ENCODE data around the gene EGFLAM.

The EGFLAM gene

DNA sequence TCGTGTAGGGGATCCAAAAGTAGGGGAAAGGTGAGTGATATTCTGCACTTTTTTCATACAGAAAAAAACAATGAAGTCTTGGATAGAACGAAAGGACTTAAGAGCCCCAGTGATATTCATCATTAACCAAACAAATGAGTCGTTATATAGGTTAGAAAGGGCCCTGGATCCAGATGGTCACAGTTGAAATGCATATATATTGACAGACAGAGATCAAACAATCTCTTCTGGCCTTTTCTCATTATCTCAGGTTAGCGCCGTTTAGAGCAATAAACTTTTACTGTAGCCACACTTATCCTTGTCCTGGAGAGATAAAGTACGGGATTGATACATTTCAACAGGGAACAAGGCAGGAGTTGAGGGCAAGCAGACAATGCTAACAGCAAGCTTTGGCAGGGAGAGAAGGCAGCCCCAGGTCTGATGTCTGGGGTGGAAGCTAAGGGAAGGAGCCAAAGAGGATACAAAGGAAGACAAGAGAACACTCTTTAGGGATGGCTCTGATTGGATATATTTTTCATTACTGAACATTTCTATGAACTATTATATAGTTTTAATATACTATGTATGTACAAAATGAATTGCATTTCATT, 221.1 kb downstream of the EGFLAM start:
- no peaks in the 10 kb centered on the region for H3K79me1 ChIP-seq (ENCODE audit: low read depth, low read length)
- no peak overlapping the region for H2BK5ac ChIP-seq (ENCODE audit: low read length)
- no CpG with 5 or more reads among the region's 6 CpGs for WGBS, 2 donors (ENCODE audit: extremely low coverage in 2 of 2, insufficient read length in 2 of 2, insufficient replicate concordance in 1 of 2)
- peaks cover 0 to 85% of the 10 kb centered on the region in 2 donors for H3K36me3 ChIP-seq (replicated peaks in 1 of 2; ENCODE audit: control insufficient read depth in 2 of 2, insufficient read depth in 2 of 2, low read length in 2 of 2)
- no peak overlapping the region for H3K18ac ChIP-seq (ENCODE audit: low read length)
- no peak overlapping the region for H4K8ac ChIP-seq (ENCODE audit: low read depth, low read length)
- no peak overlapping the region for H2BK15ac ChIP-seq (ENCODE audit: low read length)
- H3K9me3 ChIP-seq (replicated peaks in 1 of 2; ENCODE audit: control insufficient read depth in 2 of 2, insufficient read depth in 1 of 2, low read depth in 1 of 2, low read length in 2 of 2): no peaks in the 10 kb centered on the region
- no peak overlapping the region for H2AK5ac ChIP-seq (ENCODE audit: low read depth, low read length)
- no peak overlapping the region for H3K9ac ChIP-seq (ENCODE audit: low read depth, low read length, poor library complexity)
- no peak overlapping the region for H3K4me3 ChIP-seq (ENCODE audit: low read length in 2 of 2)
- H2BK120ac ChIP-seq (ENCODE audit: low read depth, low read length): no peak overlapping the region
- no peak overlapping the region for H3K23ac ChIP-seq (ENCODE audit: low read depth, low read length, poor library complexity)
- no peak overlapping the region for H4K91ac ChIP-seq (ENCODE audit: low read depth, low read length, poor library complexity)
- H3K4me2 ChIP-seq (ENCODE audit: insufficient read depth, low read length, poor library complexity, severe bottlenecking): no peak overlapping the region
- H2BK12ac ChIP-seq (ENCODE audit: low read length): no peak overlapping the region
- no peak overlapping the region for H3K4ac ChIP-seq (ENCODE audit: low read length)
- H3K4me1 ChIP-seq (ENCODE audit: control insufficient read depth in 2 of 2, insufficient read depth in 1 of 2, low read depth in 1 of 2, low read length in 2 of 2): peaks cover 0 to 2% of the 10 kb centered on the region in 2 donors
- H2AFZ ChIP-seq (ENCODE audit: low read length): no peak overlapping the region
- H3K14ac ChIP-seq (ENCODE audit: low read length): no peak overlapping the region
- no peak for DNase-seq (ENCODE audit: low spot score)
- H3K27ac ChIP-seq (replicated peaks; ENCODE audit: low read length): no peak overlapping the region
- no peaks in the 10 kb centered on the region for H3K27me3 ChIP-seq (ENCODE audit: control insufficient read depth in 3 of 3, insufficient read depth in 3 of 3, low read depth in 1 of 3, low read length in 3 of 3)

GRCh38 chr5:38483805-38484398, 225.5 kb downstream of the EGFLAM start:
- H2AK5ac ChIP-seq (ENCODE audit: low read depth, low read length): no peak overlapping the region
- no peak overlapping the region for H2BK120ac ChIP-seq (ENCODE audit: low read depth, low read length)
- H3K9ac ChIP-seq (ENCODE audit: low read depth, low read length, poor library complexity): no peak overlapping the region
- H3K9me3 ChIP-seq (replicated peaks in 1 of 2; ENCODE audit: control insufficient read depth in 2 of 2, insufficient read depth in 1 of 2, low read depth in 1 of 2, low read length in 2 of 2): no peaks in the 10 kb centered on the region
- no peaks in the 10 kb centered on the region for H3K4me1 ChIP-seq (ENCODE audit: control insufficient read depth in 2 of 2, insufficient read depth in 1 of 2, low read depth in 1 of 2, low read length in 2 of 2)
- WGBS, 2 donors (ENCODE audit: extremely low coverage in 2 of 2, insufficient read length in 2 of 2, insufficient replicate concordance in 1 of 2): no CpG with 5 or more reads among the region's 10 CpGs
- no peak overlapping the region for H4K91ac ChIP-seq (ENCODE audit: low read depth, low read length, poor library complexity)
- peaks cover 0 to 99% of the 10 kb centered on the region in 2 donors for H3K36me3 ChIP-seq (replicated peaks in 1 of 2; ENCODE audit: control insufficient read depth in 2 of 2, insufficient read depth in 2 of 2, low read length in 2 of 2)
- H2BK5ac ChIP-seq (ENCODE audit: low read length): no peak overlapping the region
- H3K23ac ChIP-seq (ENCODE audit: low read depth, low read length, poor library complexity): no peak overlapping the region
- no peak overlapping the region for H3K14ac ChIP-seq (ENCODE audit: low read length)
- H2BK12ac ChIP-seq (ENCODE audit: low read length): no peak overlapping the region
- no peak overlapping the region for H2AFZ ChIP-seq (ENCODE audit: low read length)
- no peak overlapping the region for H3K4ac ChIP-seq (ENCODE audit: low read length)
- no peak overlapping the region for H3K4me3 ChIP-seq (ENCODE audit: low read length in 2 of 2)
- DNase-seq (ENCODE audit: low spot score): no peak
- H3K27me3 ChIP-seq (ENCODE audit: control insufficient read depth in 3 of 3, insufficient read depth in 3 of 3, low read depth in 1 of 3, low read length in 3 of 3): no peaks in the 10 kb centered on the region
- H2BK15ac ChIP-seq (ENCODE audit: low read length): no peak overlapping the region
- no peaks in the 10 kb centered on the region for H3K79me1 ChIP-seq (ENCODE audit: low read depth, low read length)
- H3K27ac ChIP-seq (replicated peaks; ENCODE audit: low read length): no peak overlapping the region
- no peak overlapping the region for H3K4me2 ChIP-seq (ENCODE audit: insufficient read depth, low read length, poor library complexity, severe bottlenecking)
- no peak overlapping the region for H4K8ac ChIP-seq (ENCODE audit: low read depth, low read length)
- H3K18ac ChIP-seq (ENCODE audit: low read length): no peak overlapping the region

GRCh38 chr5:38494175-38494574, 235.8 kb downstream of the EGFLAM start:
- WGBS, 2 donors (ENCODE audit: extremely low coverage in 2 of 2, insufficient read length in 2 of 2, insufficient replicate concordance in 1 of 2): no CpG with 5 or more reads among the region's 6 CpGs

GRCh38 chr5:38494763-38495162, 236.4 kb downstream of the EGFLAM start:
- Histone ChIP-seq H3K18ac (ENCODE audit: low read length) (no peak overlapping the region), H3K4me3 (ENCODE audit: low read length in 2 of 2) (no peak overlapping the region), H3K4me1 (ENCODE audit: control insufficient read depth in 2 of 2, insufficient read depth in 1 of 2, low read depth in 1 of 2, low read length in 2 of 2) (peaks cover 0 to 2% of the 10 kb centered on the region in 2 donors), H3K14ac (ENCODE audit: low read length) (no peak overlapping the region), H2AFZ (ENCODE audit: low read length) (no peak overlapping the region), H3K9me3 (replicated peaks in 1 of 2; ENCODE audit: control insufficient read depth in 2 of 2, insufficient read depth in 1 of 2, low read depth in 1 of 2, low read length in 2 of 2) (no peaks in the 10 kb centered on the region), H4K8ac (ENCODE audit: low read depth, low read length) (no peak overlapping the region), H2AK5ac (ENCODE audit: low read depth, low read length) (no peak overlapping the region), H3K9ac (ENCODE audit: low read depth, low read length, poor library complexity) (no peak overlapping the region), H3K79me1 (ENCODE audit: low read depth, low read length) (no peaks in the 10 kb centered on the region), H2BK120ac (ENCODE audit: low read depth, low read length) (no peak overlapping the region), H2BK15ac (ENCODE audit: low read length) (no peak overlapping the region), H3K4ac (ENCODE audit: low read length) (no peak overlapping the region), H4K91ac (ENCODE audit: low read depth, low read length, poor library complexity) (no peak overlapping the region), H2BK12ac (ENCODE audit: low read length) (no peak overlapping the region), H3K4me2 (ENCODE audit: insufficient read depth, low read length, poor library complexity, severe bottlenecking) (no peak overlapping the region), H3K36me3 (replicated peaks in 1 of 2; ENCODE audit: control insufficient read depth in 2 of 2, insufficient read depth in 2 of 2, low read length in 2 of 2) (peaks cover 0 to 92% of the 10 kb centered on the region in 2 donors), H3K23ac (ENCODE audit: low read depth, low read length, poor library complexity) (no peak overlapping the region), H3K27me3 (ENCODE audit: control insufficient read depth in 3 of 3, insufficient read depth in 3 of 3, low read depth in 1 of 3, low read length in 3 of 3) (no peaks in the 10 kb centered on the region), H3K27ac (replicated peaks; ENCODE audit: low read length) (no peak overlapping the region), H2BK5ac (ENCODE audit: low read length) (no peak overlapping the region)
- DNase-seq (ENCODE audit: low spot score): no peak
- WGBS, 2 donors (ENCODE audit: extremely low coverage in 2 of 2, insufficient read length in 2 of 2, insufficient replicate concordance in 1 of 2): no CpG with 5 or more reads among the region's 7 CpGs

More at GRCh38 chr5:38494175-38494574, 235.8 kb downstream of the EGFLAM start:
- Histone ChIP-seq H3K18ac (ENCODE audit: low read length) (no peak overlapping the region), H2BK5ac (ENCODE audit: low read length) (no peak overlapping the region), H3K4me3 (ENCODE audit: low read length in 2 of 2) (no peak overlapping the region), H2BK12ac (ENCODE audit: low read length) (no peak overlapping the region), H3K27ac (replicated peaks; ENCODE audit: low read length) (no peak overlapping the region), H2AK5ac (ENCODE audit: low read depth, low read length) (no peak overlapping the region), H4K8ac (ENCODE audit: low read depth, low read length) (no peak overlapping the region), H4K91ac (ENCODE audit: low read depth, low read length, poor library complexity) (no peak overlapping the region), H3K9me3 (replicated peaks in 1 of 2; ENCODE audit: control insufficient read depth in 2 of 2, insufficient read depth in 1 of 2, low read depth in 1 of 2, low read length in 2 of 2) (no peaks in the 10 kb centered on the region), H3K79me1 (ENCODE audit: low read depth, low read length) (no peaks in the 10 kb centered on the region), H2BK15ac (ENCODE audit: low read length) (no peak overlapping the region), H3K4ac (ENCODE audit: low read length) (no peak overlapping the region), H2AFZ (ENCODE audit: low read length) (no peak overlapping the region), H3K23ac (ENCODE audit: low read depth, low read length, poor library complexity) (no peak overlapping the region), H3K36me3 (replicated peaks in 1 of 2; ENCODE audit: control insufficient read depth in 2 of 2, insufficient read depth in 2 of 2, low read length in 2 of 2) (peaks cover 0 to 92% of the 10 kb centered on the region in 2 donors), H3K9ac (ENCODE audit: low read depth, low read length, poor library complexity) (no peak overlapping the region), H3K14ac (ENCODE audit: low read length) (no peak overlapping the region), H3K4me2 (ENCODE audit: insufficient read depth, low read length, poor library complexity, severe bottlenecking) (no peak overlapping the region), H2BK120ac (ENCODE audit: low read depth, low read length) (no peak overlapping the region), H3K4me1 (ENCODE audit: control insufficient read depth in 2 of 2, insufficient read depth in 1 of 2, low read depth in 1 of 2, low read length in 2 of 2) (no peaks in the 10 kb centered on the region), H3K27me3 (ENCODE audit: control insufficient read depth in 3 of 3, insufficient read depth in 3 of 3, low read depth in 1 of 3, low read length in 3 of 3) (no peaks in the 10 kb centered on the region)
- no peak for DNase-seq (ENCODE audit: low spot score)

Data from neuronal stem cell (in vitro differentiated cells).